GM12878 (cell line): ENCODE data around the gene PLAAT5. TPM values are rescaled to one million over a fixed set of nuclear protein-coding genes. Genes with fewer than 3 reads are reported as not detected.

ENCODE experiments used
- ASH2L ChIP-seq: fragments of 300-600, 200-600 bp; sonication (generic); IDR thresholded peaks from 2 replicates; pipeline ENCODE4 v1.6.1; 2017; ENCODE audit warnings: low read depth, mild to moderate bottlenecking, borderline replicate concordance
- CHD4 ChIP-seq: fragments of 200-600 bp; sonication (generic); IDR thresholded peaks from 2 replicates; pipeline ENCODE4 v1.6.1; 2016; ENCODE audit warnings: mild to moderate bottlenecking
- EP300 ChIP-seq, 2 experiments: fragments of 150-350 bp in 1 of 2; IDR thresholded peaks; 2 replicates each; pipeline ENCODE4 v1.6.1; 2011 to 2012; ENCODE audit warnings: low read depth in 2 of 2, low read length in 2 of 2, borderline replicate concordance in 1 of 2, improper control_type of control experiment in 1 of 2, inconsistent platforms in 1 of 2; ENCODE audit not compliant: control insufficient read depth in 1 of 2
- FOXK2 ChIP-seq: fragments of 450-650 bp; IDR thresholded peaks from 2 replicates; pipeline ENCODE4 v1.6.1; 2017; ENCODE audit warnings: mild to moderate bottlenecking, moderate library complexity
- GATAD2B ChIP-seq: fragments of 450-650 bp; conservative IDR thresholded peaks from 2 replicates; pipeline ENCODE4 v1.6.1; 2017; ENCODE audit warnings: low read depth, mild to moderate bottlenecking, moderate library complexity
- JUNB ChIP-seq: IDR thresholded peaks from 2 replicates; pipeline ENCODE4 v1.6.1; 2016; ENCODE audit warnings: antibody characterized with exemption, mild to moderate bottlenecking
- LARP7 ChIP-seq: fragments of 450-650 bp; IDR thresholded peaks from 2 replicates; pipeline ENCODE4 v1.6.1; 2017; ENCODE audit warnings: mild to moderate bottlenecking
- MLLT1 ChIP-seq: fragments of 450-650 bp; IDR thresholded peaks from 2 replicates; pipeline ENCODE4 v1.6.1; 2016; ENCODE audit warnings: mild to moderate bottlenecking
- NFXL1 ChIP-seq: fragments of 450-650 bp; IDR thresholded peaks from 2 replicates; pipeline ENCODE4 v1.6.1; 2017; ENCODE audit warnings: antibody characterized with exemption, mild to moderate bottlenecking, borderline replicate concordance
- NFYA ChIP-seq: IDR thresholded peaks from 2 replicates; pipeline ENCODE4 v1.6.1; 2011; ENCODE audit warnings: low read depth, mild to moderate bottlenecking, low read length, improper control_type of control experiment, borderline replicate concordance
- NR2C2 ChIP-seq: IDR thresholded peaks from 2 replicates; pipeline ENCODE4 v1.6.1; 2011; ENCODE audit warnings: borderline replicate concordance, low read depth; ENCODE audit not compliant: control insufficient read depth, insufficient read length
- POLR2AphosphoS2 ChIP-seq: IDR thresholded peaks from 2 replicates; pipeline ENCODE4 v1.6.1; 2011; ENCODE audit warnings: low read depth, mild to moderate bottlenecking, low read length, improper control_type of control experiment, moderate library complexity
- RAD21 ChIP-seq: IDR thresholded peaks from 2 replicates; pipeline ENCODE4 v1.6.1; 2011; ENCODE audit warnings: mild to moderate bottlenecking, low read depth, low read length, moderate library complexity; ENCODE audit not compliant: insufficient read depth
- RELA ChIP-seq: fragments of 450-650 bp; IDR thresholded peaks from 2 replicates; pipeline ENCODE4 v1.8.0; 2014; ENCODE audit warnings: borderline replicate concordance; ENCODE audit not compliant: partially characterized antibody
- SIX5 ChIP-seq: IDR thresholded peaks from 2 replicates; pipeline ENCODE4 v1.6.1; 2011; ENCODE audit warnings: mild to moderate bottlenecking, low read depth, low read length, moderate library complexity; ENCODE audit not compliant: severe bottlenecking
- SMC3 ChIP-seq: IDR thresholded peaks from 2 replicates; pipeline ENCODE4 v1.6.1; 2011; ENCODE audit warnings: low read length, improper control_type of control experiment, borderline replicate concordance
- ZBTB40 ChIP-seq: fragments of 450-650 bp; IDR thresholded peaks from 2 replicates; pipeline ENCODE4 v1.6.1; 2016; ENCODE audit warnings: mild to moderate bottlenecking, moderate library complexity, borderline replicate concordance
- ZNF274 ChIP-seq: IDR thresholded peaks from one replicate; pipeline ENCODE4 v1.8.0; 2011; ENCODE audit not compliant: insufficient read length, insufficient read depth
- polyA plus RNA-seq, 11 experiments: library from polyadenylated mRNA; depleted of rRNA in 4 of 11; unstranded in 6 of 11; stranded (reverse) in 5 of 11; fragments of >200 nt; fragmentation: Nextera tagmentation in 4 of 11; fragmentation: Illumina TruSeq in 1 of 11; extraction: Ambion mirVana in 4 of 11; extraction: Trizol in 1 of 11; gene quantifications; 1 replicate in 1 of 11; 2 replicates in 10 of 11; pipeline versions ENCODE4 v1.2.1 to v1.2.3, GENCODE V29; 2011 to 2016; ENCODE audit warnings: inconsistent platforms in 2 of 11, missing spikeins in 2 of 11, low read depth in 1 of 11
- total RNA-seq, 4 experiments: library from RNA; depleted of rRNA in 3 of 4; stranded (reverse); fragments of >200 nt in 3 of 4; fragmentation: Illumina TruSeq in 1 of 4; extraction: Trizol in 1 of 4; gene quantifications; 2 replicates each; pipeline versions ENCODE4 v1.2.1 to v1.2.3, GENCODE V29; 2013 to 2021
- TF ChIP-seq, protein P1 (sequence below): fragments of 450-650 bp; IDR thresholded peaks from 2 replicates; pipeline ENCODE4 v1.6.1; 2017; ENCODE audit warnings: mild to moderate bottlenecking, low read depth, inconsistent platforms; ENCODE audit not compliant: poor library complexity, severe bottlenecking
- TF ChIP-seq, protein P2 (sequence below): fragments of 450-650 bp; IDR thresholded peaks from 2 replicates; pipeline ENCODE4 v1.6.1; 2016; ENCODE audit warnings: mild to moderate bottlenecking

Gene PLAAT5
- total and polyA plus RNA-seq, 10 of the 15 experiments (the other 5 are each of a cell fraction or from before 2014, with no cell fraction given), result not detected

DNA sequence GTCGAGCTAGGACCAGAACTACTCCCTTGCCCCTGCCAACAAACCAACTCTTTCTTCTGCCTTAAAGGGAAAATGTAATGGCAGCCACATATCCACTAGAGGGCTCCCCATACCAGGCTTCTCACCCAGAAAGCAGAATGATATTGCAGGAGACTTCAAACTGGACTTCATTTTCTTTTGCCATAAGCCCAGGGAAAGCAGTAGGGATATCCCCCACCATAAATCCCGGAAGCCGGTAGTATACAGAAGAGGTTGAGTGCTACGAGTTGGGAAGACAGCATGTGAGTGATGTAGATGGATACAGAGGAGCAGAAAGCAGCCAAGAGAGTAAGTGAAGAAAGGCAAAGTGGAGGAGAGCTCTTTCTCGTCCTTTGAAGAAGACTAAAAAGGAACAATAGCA lies 12.1 kb downstream of the PLAAT5 start (continued):
- TF ChIP-seq MLLT1 (no peak), ASH2L (no peak), POLR2AphosphoS2 (no peak), RAD21 (peak; percentile 100), CHD4 (no peak), EP300 (IDR thresholded peaks at IDR 0.05; ENCODE audit: borderline replicate concordance in 1 of 2, control insufficient read depth in 1 of 2, low read depth in 2 of 2, low read length in 2 of 2) (no peak), NFYA (no peak), RELA (no peak), ZNF274 (no peak), NFXL1 (no peak), ZBTB40 (no peak), LARP7 (no peak), GATAD2B (no peak), JUNB (no peak), FOXK2 (no peak), SMC3 (peak; percentile 100), NR2C2 (no peak), SIX5 (no peak)
- TF ChIP-seq, protein P1, sequence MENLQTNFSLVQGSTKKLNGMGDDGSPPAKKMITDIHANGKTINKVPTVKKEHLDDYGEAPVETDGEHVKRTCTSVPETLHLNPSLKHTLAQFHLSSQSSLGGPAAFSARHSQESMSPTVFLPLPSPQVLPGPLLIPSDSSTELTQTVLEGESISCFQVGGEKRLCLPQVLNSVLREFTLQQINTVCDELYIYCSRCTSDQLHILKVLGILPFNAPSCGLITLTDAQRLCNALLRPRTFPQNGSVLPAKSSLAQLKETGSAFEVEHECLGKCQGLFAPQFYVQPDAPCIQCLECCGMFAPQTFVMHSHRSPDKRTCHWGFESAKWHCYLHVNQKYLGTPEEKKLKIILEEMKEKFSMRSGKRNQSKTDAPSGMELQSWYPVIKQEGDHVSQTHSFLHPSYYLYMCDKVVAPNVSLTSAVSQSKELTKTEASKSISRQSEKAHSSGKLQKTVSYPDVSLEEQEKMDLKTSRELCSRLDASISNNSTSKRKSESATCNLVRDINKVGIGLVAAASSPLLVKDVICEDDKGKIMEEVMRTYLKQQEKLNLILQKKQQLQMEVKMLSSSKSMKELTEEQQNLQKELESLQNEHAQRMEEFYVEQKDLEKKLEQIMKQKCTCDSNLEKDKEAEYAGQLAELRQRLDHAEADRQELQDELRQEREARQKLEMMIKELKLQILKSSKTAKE, result no peak
- TF ChIP-seq, protein P2, sequence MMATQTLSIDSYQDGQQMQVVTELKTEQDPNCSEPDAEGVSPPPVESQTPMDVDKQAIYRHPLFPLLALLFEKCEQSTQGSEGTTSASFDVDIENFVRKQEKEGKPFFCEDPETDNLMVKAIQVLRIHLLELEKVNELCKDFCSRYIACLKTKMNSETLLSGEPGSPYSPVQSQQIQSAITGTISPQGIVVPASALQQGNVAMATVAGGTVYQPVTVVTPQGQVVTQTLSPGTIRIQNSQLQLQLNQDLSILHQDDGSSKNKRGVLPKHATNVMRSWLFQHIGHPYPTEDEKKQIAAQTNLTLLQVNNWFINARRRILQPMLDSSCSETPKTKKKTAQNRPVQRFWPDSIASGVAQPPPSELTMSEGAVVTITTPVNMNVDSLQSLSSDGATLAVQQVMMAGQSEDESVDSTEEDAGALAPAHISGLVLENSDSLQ, result no peak
